HG03039 (cell line): ENCODE data around the gene ECEL1.
"Not testable (repeated sequence)": the region's sequence is repeated elsewhere in the genome, so short reads cannot be mapped to it uniquely, and the experiment has no call there.

Experiments
- ATAC-seq: cut with Tn5 transposase; IDR thresholded peaks from one replicate; pipeline ENCODE4 v1.9.1; 2021; ENCODE audit warnings: mild to moderate bottlenecking, moderate library complexity; ENCODE audit not compliant: unreplicated experiment

The ECEL1 gene

DNA sequence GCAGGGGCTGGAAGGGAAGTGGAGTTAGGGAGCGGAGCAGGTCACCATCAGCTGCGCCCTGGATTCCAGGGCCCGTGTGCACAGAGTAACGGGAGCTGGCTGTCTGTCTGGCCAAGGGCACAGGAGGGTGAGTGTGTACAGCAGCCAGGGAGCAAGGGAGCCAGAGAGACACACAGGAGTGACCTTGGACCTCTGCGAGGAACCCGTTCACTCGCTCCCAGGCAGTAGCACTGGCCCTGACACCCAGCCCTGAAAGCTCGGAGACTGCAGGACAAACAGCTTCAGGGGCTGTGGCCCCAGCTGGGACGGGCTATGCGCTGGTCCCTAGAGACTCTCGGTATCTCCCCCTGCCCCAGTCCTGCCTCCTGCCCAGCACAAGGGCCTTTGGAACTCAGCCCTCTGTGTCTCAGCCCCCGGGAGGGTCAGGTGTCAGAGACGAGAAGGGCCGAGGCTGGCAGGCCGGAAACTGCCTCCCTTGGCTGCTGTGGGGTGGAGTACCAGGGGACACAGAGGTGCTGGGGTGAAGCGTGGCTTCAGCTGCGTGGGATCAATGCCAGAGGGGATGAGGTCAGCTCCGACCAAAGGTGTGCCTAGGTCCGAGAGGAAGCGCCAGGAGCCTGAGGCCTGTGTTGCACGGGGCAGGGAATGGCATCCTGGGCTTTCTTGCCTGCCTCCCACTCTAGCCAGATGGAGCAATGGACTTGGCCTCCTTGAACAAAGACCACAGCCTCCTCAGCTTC, 43.8 kb downstream of the ECEL1 start:
- ATAC-seq: not testable (repeated sequence)

DNA sequence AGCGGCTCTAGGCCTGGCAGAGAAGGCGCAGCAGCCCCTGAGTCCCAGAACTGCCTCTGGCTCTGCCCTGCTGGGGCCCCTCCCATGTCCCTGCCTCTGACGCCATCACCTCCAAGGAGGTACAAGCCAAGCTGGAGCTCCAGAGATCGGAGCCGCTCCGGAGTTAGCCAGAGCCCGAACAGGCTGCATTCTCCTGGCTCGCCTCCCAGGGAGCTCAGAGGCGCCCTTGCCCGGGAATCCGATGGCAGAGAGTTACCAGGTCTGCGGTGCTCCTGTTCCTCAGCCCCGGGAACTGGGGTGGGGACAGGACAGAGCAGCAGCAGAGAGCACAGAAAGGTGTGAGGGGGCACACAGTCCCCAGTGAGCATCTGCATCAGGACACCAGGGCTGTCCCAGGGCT, 44.6 kb downstream of the ECEL1 start:
- not testable (repeated sequence) for ATAC-seq

- not testable (repeated sequence) for ATAC-seq
Observed at GRCh38 chr2:232442431-232442830, 45.2 kb downstream of the ECEL1 start.

DNA sequence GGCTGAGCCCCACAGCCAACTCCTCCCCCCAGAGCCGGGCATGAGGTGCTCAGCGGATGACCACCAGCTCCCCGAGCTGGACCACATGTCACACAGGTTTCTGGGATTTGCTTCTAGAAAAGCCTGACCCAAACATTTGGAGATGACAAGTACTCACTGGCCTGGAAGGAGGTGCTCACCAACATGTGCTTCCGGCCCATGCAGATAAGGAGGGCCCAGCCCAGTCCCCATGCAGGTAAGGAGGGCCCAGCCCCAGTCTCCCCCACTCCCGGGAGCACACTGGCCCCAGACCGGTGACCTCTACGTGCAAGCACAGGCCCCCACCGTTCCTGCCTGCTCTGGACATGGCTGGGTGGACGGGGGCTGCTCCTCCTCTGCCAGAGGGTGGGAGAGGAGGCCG, 45.7 kb downstream of the ECEL1 start:
- ATAC-seq: not testable (repeated sequence)

DNA sequence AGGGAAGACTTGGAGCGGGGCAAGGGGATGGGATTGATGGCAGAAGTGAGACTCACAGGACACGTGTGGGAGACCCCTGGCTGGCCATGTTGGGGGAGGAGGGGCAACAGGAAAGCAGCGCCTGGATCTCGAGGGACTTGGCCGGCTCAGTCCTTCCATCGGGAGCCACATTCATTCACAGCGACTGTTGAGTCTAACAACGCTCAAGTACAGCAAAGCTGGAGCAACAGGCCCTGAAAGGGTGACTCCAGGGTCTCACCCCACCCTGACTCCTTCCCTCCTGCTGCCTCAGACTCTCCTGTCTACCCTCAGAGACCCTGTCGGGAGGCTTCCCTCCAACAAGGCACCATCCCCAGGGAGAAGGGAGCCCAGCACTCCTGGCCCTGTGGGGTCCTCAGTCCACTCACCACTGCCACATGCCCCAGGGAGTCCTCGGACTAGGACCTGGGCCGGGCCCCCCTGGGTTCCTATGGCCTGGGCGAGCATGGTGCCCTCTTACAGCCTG, 46.4 kb downstream of the ECEL1 start:
- no peak for ATAC-seq

- peak; percentile 57 for ATAC-seq
Observed at GRCh38 chr2:232440220-232441018, 47.2 kb downstream of the ECEL1 start.

DNA sequence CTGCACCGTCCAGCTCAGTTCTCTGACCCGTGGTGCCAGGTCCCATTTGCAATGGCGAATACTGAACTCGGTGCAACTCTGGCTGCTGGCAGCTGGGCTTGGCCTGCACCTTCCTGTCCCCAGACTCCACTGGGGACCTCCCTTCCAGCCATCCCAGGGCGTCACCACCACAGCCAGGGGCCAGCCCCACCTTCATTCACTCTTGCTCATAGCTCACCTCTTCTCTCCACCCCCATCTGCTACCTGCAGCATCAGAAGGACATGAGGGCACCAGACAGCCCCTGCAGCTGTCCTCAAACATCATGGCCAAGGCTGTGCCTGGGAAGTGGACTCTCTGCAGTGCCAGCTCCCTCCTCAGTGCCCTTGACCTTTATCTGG, 47.9 kb downstream of the ECEL1 start:
- ATAC-seq: no peak

GRCh38 chr2:232438951-232439757, 48.5 kb downstream of the ECEL1 start:
- no peak for ATAC-seq

DNA sequence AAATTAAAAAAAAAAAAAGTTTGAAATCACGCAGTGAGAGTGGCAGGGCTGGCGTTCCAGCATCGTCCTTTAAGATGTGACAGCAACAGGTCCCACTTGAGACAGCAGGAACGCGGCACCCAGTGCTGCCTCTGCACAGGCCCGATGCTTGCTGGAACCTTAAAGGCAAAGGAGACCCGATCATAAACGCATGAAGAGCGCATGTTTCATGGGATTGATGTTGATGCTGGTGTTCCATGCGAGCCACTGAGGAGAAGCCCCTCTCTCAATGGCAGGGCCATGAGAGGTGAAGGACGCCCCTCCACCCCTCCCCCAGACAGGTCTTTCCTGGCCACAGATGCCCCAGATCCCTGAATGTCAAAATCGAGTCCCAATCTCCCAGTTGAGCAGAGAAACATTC, 49.5 kb downstream of the ECEL1 start:
- ATAC-seq: no peak

- ATAC-seq: no peak
Observed at GRCh38 chr2:232437195-232437571, 50.5 kb downstream of the ECEL1 start.

DNA sequence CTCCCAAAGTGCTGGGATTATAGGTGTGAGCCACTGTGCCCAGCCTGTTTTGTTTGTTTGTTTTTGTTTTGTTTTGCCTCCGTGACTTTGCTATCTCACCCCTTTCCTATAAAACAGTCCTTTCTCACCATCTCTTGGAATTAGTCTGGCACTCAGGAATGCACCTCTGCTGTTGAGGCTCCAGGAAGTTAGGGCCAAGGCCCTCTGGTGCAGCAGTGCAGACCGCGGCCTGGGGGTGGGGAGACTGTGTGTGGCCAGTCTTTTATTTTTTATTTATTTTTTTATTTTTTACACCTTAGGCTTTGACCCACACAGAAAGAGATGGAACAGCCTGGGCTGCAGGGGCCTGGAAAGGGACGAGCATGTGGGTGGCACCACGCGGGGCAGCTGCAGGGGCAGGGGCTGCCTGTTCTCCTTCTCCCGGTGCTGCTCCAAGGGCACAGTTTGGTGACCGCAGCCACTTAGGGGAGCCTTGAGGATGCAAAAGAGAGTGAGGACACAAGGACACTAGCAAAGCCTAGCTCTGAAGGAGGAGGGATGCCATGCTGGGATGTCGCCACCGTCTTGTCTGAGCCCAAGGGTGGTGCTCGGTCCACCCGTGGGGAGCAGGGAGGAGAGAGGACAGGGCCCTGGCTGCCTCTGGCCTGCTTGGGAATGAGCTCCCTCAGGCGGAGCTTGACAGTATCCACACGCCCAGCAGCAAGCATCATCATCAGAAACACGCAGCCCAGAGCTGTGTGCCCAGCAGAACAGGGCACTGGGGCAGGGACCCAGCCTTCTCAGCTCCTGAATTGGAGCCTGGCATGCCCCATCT, 51.0 kb downstream of the ECEL1 start:
- ATAC-seq: no peak

GRCh38 chr2:232435805-232436204, 51.8 kb downstream of the ECEL1 start:
- no peak for ATAC-seq

DNA sequence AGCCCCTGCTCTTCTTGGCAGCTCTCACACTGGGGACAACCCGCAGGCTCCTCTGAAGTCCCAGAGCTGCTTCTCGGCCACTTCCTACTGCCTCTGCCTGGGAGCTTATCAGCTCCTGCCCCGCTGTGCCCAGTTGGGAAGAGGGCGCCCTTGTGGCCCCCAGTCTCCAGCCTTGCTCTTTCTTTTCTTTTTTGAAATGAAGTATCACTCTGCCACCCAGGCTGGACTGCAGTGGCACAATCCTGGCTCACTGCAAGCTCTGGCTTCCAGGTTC, 52.3 kb downstream of the ECEL1 start:
- no peak for ATAC-seq

DNA sequence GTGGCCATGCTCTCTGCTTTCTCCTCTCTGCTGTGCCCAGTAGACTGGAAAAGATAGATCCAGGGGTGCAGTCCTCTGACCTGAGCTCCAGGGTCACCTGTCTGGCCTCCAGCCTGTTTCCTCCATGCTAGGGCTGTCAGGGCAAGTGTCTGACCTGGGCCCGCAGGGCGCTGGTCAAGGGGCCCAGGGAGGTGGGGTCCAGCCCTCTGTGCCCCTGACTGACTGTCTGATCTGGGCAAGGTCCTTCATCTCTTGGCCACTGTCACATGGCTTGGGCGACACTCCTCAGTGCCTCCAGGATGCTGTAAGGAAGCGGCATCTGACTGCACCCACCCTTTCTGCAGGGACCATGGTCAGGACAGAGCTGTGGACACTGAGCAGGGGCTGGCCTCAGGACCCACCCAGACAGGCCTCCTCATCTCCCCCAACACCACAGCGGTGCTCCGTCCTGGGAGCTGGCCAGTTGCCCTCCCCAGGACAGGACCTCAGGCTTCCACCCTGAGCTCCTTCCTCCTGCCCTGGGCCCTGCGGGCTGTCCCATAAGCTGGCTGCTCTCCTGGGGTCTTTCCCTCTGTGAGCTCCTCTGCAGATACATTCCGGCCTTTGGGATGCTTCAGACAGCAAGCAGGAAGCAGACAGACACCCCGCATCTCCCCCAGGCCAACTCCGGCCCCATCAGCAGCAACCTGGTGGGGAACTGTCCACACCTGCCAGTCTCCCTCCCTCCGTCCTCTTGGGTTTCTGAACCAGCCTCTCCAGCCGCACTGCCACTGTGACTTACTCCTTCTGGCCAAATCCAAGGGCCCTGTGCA, 52.9 kb downstream of the ECEL1 start:
- no peak for ATAC-seq

GRCh38 chr2:232434091-232434490, 53.5 kb downstream of the ECEL1 start:
- ATAC-seq: no peak

DNA sequence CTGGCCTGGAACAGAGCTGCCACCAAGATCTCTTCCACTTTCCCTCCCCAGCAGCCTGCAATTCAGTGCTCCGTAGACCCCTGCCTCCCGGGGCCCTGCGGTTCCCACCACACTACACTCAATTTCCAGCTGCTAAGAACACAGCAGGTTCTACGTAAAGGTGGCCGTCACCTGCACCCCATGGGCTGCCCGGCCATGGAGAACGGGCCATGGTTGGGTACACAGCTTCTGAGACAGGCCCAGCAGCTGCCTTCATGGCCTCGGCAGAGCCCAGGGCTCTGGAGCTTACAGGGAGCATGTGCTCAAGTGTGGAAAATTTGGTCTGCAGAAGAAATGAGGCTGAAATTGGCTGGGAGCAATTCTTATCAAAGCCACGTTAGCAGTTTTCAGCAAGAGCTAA, 54.0 kb downstream of the ECEL1 start:
- not testable (repeated sequence) for ATAC-seq

DNA sequence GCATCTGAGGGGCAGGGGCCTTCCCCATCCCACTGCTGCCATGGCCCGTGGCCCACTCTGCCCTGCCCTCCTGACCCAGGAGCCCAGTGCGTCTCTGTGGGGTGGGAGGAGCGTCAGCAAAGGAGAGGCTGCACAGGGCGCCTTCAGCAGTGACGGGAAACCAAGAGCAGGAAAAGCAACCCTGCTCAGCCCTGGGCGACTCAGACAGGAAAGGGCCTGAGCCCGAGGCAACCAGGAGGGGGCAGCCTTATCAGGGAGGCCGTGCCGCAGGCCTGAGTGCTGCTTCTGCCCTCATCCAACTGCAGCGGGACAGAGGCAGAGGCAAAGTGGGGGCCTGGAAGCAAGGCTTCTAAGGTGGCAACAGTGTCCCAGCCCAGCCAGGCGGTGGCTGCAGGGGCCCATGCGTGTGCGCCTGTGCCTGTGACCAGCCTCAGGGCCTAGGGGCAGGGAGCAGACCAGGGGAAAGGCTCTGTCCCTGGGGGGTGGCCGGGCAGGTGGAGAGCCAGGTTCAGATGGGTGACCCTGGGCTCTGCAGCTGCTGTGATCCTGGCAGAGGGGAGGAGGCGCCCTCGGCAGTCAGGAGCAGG, 54.9 kb downstream of the ECEL1 start:
- no peak for ATAC-seq

DNA sequence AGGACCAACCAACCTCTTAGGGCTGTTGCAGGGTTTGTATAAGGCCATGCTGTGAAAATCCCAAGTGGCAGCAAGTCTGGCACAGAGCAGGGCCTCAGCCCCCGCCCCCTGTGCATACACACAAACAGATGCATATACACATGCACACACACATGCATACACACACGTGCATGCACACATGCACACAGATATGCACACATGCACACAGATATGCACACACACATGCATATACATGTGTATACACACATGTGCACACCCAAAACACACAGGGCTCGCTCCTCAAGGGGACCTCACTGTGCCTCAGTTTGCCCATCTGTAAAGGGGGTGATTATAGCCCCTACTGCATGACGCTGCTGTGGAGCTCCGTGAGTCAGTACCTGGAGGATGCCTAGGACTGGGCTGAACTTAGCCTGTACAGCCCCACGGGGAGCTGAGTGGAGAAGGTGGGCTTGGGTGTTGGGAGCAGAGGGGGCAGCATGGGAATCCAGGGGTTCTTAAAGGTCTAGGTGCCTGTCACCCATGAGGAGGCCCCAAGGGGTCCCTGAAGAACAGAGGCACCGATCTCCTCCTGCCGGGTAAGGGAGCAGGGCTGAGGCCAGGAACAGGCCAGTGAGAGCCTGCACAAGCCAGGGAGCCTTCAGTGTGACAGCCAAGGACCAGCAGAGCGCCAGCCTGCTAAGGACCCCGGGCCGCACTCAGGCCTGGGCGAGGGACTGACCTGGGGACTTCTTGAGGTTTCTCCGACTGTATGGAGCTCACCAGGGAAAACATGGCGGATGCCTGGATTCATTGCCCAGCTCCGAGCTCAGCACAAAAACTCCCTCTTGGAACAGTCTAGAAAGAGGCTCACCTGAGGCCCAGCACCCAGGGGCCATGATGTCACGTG, 55.7 kb downstream of the ECEL1 start:
- no peak for ATAC-seq
